ENCODE measurements around the gene PRTFDC1. TPM values are rescaled to one million over a fixed set of nuclear protein-coding genes. Genes with fewer than 3 reads are reported as not detected.

Gene PRTFDC1
- 9.6 and 9.9 TPM in 2 replicates for total RNA-seq

GRCh38 chr10:24952143-24952706, at the start of gene PRTFDC1:
TSS of gene PRTFDC1 (minus strand) at chr10:24952606. CDS start at chr10:24952575, 31 bp downstream.
- TF ChIP-seq CTCF (IDR thresholded peaks at IDR 0.05; ENCODE audit: insufficient read depth, low read length, poor library complexity, severe bottlenecking): peak; percentile 38
- no peak for DNase-seq (ENCODE audit: low read depth)
- Histone ChIP-seq H3K27me3 (ENCODE audit: control insufficient read depth, insufficient read depth, low read length) (no peaks in the 10 kb centered on the region), H3K36me3 (ENCODE audit: control insufficient read depth, insufficient read depth, low read length) (no peaks in the 10 kb centered on the region), H3K4me3 (ENCODE audit: low read depth, low read length) (peak within 1 kb of the TSS; percentile 58)

GRCh38 chr10:24998044-24998443, 45.6 kb upstream of the PRTFDC1 start:
- Histone ChIP-seq H3K4me3 (ENCODE audit: low read depth, low read length) (no peak overlapping the region), H3K27me3 (ENCODE audit: control insufficient read depth, insufficient read depth, low read length) (no peaks in the 10 kb centered on the region), H3K36me3 (ENCODE audit: control insufficient read depth, insufficient read depth, low read length) (no peaks in the 10 kb centered on the region)
- TF ChIP-seq CTCF (IDR thresholded peaks at IDR 0.05; ENCODE audit: insufficient read depth, low read length, poor library complexity, severe bottlenecking): no peak
- no peak for DNase-seq (ENCODE audit: low read depth)

- Histone ChIP-seq H3K36me3 (ENCODE audit: control insufficient read depth, insufficient read depth, low read length) (no peaks in the 10 kb centered on the region), H3K4me3 (ENCODE audit: low read depth, low read length) (no peak overlapping the region), H3K27me3 (ENCODE audit: control insufficient read depth, insufficient read depth, low read length) (no peaks in the 10 kb centered on the region)
- no peak for TF ChIP-seq CTCF (IDR thresholded peaks at IDR 0.05; ENCODE audit: insufficient read depth, low read length, poor library complexity, severe bottlenecking)
- no peak for DNase-seq (ENCODE audit: low read depth)
These were observed 42.7 kb upstream of the PRTFDC1 start for GRCh38 chr10:24995072-24995471.

- H3K36me3 ChIP-seq (ENCODE audit: control insufficient read depth, insufficient read depth, low read length): no peaks in the 10 kb centered on the region
- peak; percentile 45 for DNase-seq (ENCODE audit: low read depth)
- H3K4me3 ChIP-seq (ENCODE audit: low read depth, low read length): no peak overlapping the region
- TF ChIP-seq CTCF (IDR thresholded peaks at IDR 0.05; ENCODE audit: insufficient read depth, low read length, poor library complexity, severe bottlenecking): no peak
- no peaks in the 10 kb centered on the region for H3K27me3 ChIP-seq (ENCODE audit: control insufficient read depth, insufficient read depth, low read length)
These were observed 41.0 kb upstream of the PRTFDC1 start for GRCh38 chr10:24993237-24993958.

- TF ChIP-seq CTCF (IDR thresholded peaks at IDR 0.05; ENCODE audit: insufficient read depth, low read length, poor library complexity, severe bottlenecking): no peak
- DNase-seq (ENCODE audit: low read depth): no peak
- Histone ChIP-seq H3K36me3 (ENCODE audit: control insufficient read depth, insufficient read depth, low read length) (no peaks in the 10 kb centered on the region), H3K27me3 (ENCODE audit: control insufficient read depth, insufficient read depth, low read length) (no peaks in the 10 kb centered on the region), H3K4me3 (ENCODE audit: low read depth, low read length) (no peak overlapping the region)
These were observed 40.2 kb upstream of the PRTFDC1 start for GRCh38 chr10:24992512-24993133.
